CD1c-positive myeloid dendritic cell (primary cell): ENCODE data around the gene MRPL52.
A peak's percentile ranks its signal among the peaks of the same experiment; 100 is the strongest.

Experiments used
- DNase-seq: peaks from one replicate; pipeline ENCODE4 v3.0.0-alpha.2; 2016; ENCODE audit errors: extremely low spot score

MRPL52 gene

GRCh38 chr14:22882064-22882463 is 52.4 kb downstream of the MRPL52 start:
- no peak for DNase-seq

GRCh38 chr14:22882529-22883172 is 53.0 kb downstream of the MRPL52 start:
- peak; percentile 38 for DNase-seq

- DNase-seq: no peak
These were observed 53.7 kb downstream of the MRPL52 start, which contains the start of gene REM2 for GRCh38 chr14:22883173-22883976. Gene REM2, plus strand, starts transcription at chr14:22883222. Its CDS starts 66 bp downstream, at chr14:22883288.

GRCh38 chr14:22884076-22884737 is 54.5 kb downstream of the MRPL52 start:
- peak; percentile 82 for DNase-seq
